Esophagus muscularis mucosa (tissue), 4 donors: ENCODE data around the gene NRXN3. TPM values are rescaled to one million over a fixed set of nuclear protein-coding genes. Genes with fewer than 3 reads are reported as not detected.

Source experiments
- DNase-seq: peaks from one replicate; pipeline ENCODE4 v3.0.0-alpha.2; 2017; ENCODE audit errors: extremely low spot score
- H3K27ac ChIP-seq, 4 donors: fragments of 200-600 bp; sonication (generic); replicated peaks in 1 of 4; 1 replicate in 3 of 4; 2 replicates in 1 of 4; pipeline ENCODE4 v1.5.1; 2016 to 2019; ENCODE audit warnings: mild to moderate bottlenecking in 1 of 4
- H3K27me3 ChIP-seq, 4 donors: fragments of 200-600 bp; sonication (generic); one replicate each; pipeline versions ENCODE4 v1.5.1 to v1.6.0; 2016 to 2019
- H3K36me3 ChIP-seq, 4 donors: fragments of 200-600 bp; sonication (generic); one replicate each; pipeline ENCODE4 v1.5.1; 2016 to 2019
- H3K4me1 ChIP-seq, 4 donors: fragments of 200-600 bp; sonication (generic); one replicate each; pipeline ENCODE4 v1.5.1; 2016 to 2019
- H3K4me3 ChIP-seq, 4 donors: fragments of 200-600 bp; sonication (generic); 1 replicate in 2 of 4; 2 replicates in 2 of 4; pipeline ENCODE4 v1.5.1; 2016 to 2019; ENCODE audit warnings: mild to moderate bottlenecking in 4 of 4, moderate library complexity in 1 of 4
- H3K9me3 ChIP-seq, 4 donors: fragments of 200-600 bp; sonication (generic); 1 replicate in 3 of 4; 2 replicates in 1 of 4; pipeline ENCODE4 v1.5.1; 2016 to 2019
- EP300 ChIP-seq: sonication (generic); formaldehyde crosslinking; IDR thresholded peaks from one replicate; pipeline ENCODE4 v1.6.1; 2017; ENCODE audit warnings: antibody characterized with exemption
- POLR2A ChIP-seq: fragments of 450-650 bp; IDR thresholded peaks from one replicate; pipeline ENCODE4 v1.6.1; 2017; ENCODE audit warnings: antibody characterized with exemption, moderate library complexity, mild to moderate bottlenecking, low read depth
- POLR2AphosphoS5 ChIP-seq, 2 donors: sonication (generic); formaldehyde crosslinking; IDR thresholded peaks; one replicate each; pipeline ENCODE4 v1.6.1; 2017; ENCODE audit warnings: antibody characterized with exemption in 2 of 2
- WGBS: methylation state at CpG from one replicate; pipeline ENCODE4 v1.1.5; 2018; 5-methylcytosine and 5-hydroxymethylcytosine counted together
- intact Hi-C: fragments of 100-400 bp; cut with DNase I; formaldehyde crosslinking; loops from one replicate; pipeline ENCODE4 v1.15.1; 2023
- total RNA-seq, 4 donors: library from RNA; depleted of rRNA; stranded (reverse); fragments of >200 nt; gene quantifications; one replicate each; pipeline versions ENCODE4 v1.1.0 to v1.2.1, GENCODE V29; 2016
- TF ChIP-seq, protein P1 (sequence below), 3 experiments: fragments of 200-600 bp in 2 of 3; fragments of 450-650 bp in 1 of 3; sonication (generic) in 2 of 3; IDR thresholded peaks; one replicate each; pipeline ENCODE4 v1.5.1; 2017 to 2019; ENCODE audit warnings: antibody characterized with exemption in 3 of 3, mild to moderate bottlenecking in 2 of 3, moderate library complexity in 1 of 3

The NRXN3 gene
- total RNA-seq, 4 donors from 2014 or later: 71.1 to 159 (median 122) TPM

DNA sequence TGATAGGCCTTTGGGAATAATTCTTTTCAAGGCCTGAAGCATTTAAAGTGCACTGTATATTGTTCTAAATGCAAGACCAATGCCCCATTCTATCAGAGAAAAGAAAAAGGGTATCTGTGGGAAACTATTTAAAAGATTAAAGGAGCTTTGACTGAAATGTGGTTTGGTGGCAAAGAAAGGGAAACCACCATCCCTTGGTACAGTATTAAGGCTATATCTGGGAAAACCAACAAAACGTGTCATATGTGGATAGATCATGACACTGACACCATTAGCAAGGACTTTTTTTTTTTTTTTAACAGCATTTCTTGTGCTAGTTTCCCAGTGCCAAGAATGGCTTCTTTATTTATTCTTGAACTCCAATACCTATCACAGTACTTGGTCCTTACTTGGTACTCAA lies 1150.4 kb downstream of the NRXN3 start:
- H3K27ac ChIP-seq: no peak overlapping the region
- DNase-seq: no peak
- H3K27me3 ChIP-seq: no peaks in the 10 kb centered on the region
- intact Hi-C loops: no loop called here
- WGBS: 47% methylated on average over 1 of the region's 1 CpG
- no peak overlapping the region for H3K4me3 ChIP-seq
- TF ChIP-seq POLR2A (no peak), EP300 (no peak), POLR2AphosphoS5 (IDR thresholded peaks at IDR 0.05) (no peak)
- TF ChIP-seq, protein P1, sequence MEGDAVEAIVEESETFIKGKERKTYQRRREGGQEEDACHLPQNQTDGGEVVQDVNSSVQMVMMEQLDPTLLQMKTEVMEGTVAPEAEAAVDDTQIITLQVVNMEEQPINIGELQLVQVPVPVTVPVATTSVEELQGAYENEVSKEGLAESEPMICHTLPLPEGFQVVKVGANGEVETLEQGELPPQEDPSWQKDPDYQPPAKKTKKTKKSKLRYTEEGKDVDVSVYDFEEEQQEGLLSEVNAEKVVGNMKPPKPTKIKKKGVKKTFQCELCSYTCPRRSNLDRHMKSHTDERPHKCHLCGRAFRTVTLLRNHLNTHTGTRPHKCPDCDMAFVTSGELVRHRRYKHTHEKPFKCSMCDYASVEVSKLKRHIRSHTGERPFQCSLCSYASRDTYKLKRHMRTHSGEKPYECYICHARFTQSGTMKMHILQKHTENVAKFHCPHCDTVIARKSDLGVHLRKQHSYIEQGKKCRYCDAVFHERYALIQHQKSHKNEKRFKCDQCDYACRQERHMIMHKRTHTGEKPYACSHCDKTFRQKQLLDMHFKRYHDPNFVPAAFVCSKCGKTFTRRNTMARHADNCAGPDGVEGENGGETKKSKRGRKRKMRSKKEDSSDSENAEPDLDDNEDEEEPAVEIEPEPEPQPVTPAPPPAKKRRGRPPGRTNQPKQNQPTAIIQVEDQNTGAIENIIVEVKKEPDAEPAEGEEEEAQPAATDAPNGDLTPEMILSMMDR (IDR thresholded peaks at IDR 0.05): no peak
- H3K4me1 ChIP-seq: peaks cover 0 to 59% (median 34%) of the 10 kb centered on the region in 4 donors
- H3K9me3 ChIP-seq: no peaks in the 10 kb centered on the region
- H3K36me3 ChIP-seq: peaks cover 0 to 4% (median 0%) of the 10 kb centered on the region in 4 donors

DNA sequence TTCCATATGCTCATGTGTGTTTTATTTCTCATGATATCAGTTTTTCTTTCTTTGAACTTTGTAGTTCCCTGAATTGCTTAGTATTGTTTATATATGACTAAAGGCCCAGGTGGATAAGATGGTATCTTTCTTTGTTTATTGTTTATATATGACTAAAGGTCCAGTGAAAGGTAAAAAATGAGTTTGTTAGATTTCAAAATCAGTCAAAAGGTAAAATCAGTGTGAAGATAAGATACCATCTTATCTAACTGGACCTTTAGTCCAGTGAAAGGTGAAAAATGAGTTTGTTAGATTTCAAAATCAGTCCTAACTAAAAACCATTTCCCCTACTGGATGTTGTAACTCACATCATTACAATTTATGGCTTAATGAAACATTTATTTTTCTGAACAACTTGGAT lies 1150.9 kb downstream of the NRXN3 start:
- H3K4me1 ChIP-seq: peaks cover 0 to 58% (median 36%) of the 10 kb centered on the region in 4 donors
- TF ChIP-seq, protein P1 (IDR thresholded peaks at IDR 0.05): no peak
- TF ChIP-seq POLR2AphosphoS5 (IDR thresholded peaks at IDR 0.05) (no peak), POLR2A (no peak), EP300 (no peak)
- no peaks in the 10 kb centered on the region for H3K9me3 ChIP-seq
- no peak for DNase-seq
- H3K36me3 ChIP-seq: peaks cover 0 to 4% (median 0%) of the 10 kb centered on the region in 4 donors
- H3K4me3 ChIP-seq: no peak overlapping the region
- intact Hi-C loops: no loop called here
- no peak overlapping the region for H3K27ac ChIP-seq
- no peaks in the 10 kb centered on the region for H3K27me3 ChIP-seq

DNA sequence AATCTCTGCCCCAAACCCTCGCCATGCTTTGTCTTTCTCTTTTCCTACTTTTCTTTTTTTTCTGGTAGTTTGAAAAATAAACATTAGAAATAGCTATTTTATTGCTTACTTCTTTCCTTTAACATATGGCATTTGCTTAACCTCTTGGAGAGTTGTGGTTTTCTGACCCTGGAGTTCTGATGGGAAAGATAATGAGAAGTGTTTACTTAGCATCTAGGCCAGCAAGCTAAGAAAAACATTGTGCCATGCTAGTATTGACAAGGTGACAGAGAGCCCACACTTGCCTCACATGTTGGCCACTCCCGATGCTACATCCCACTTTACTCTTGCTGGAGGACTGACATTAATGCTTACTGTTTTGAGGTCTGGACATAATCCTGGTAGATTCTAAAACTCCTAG lies 1154.9 kb downstream of the NRXN3 start:
- Histone ChIP-seq H3K4me1 (peaks cover 0 to 41% (median 18%) of the 10 kb centered on the region in 4 donors), H3K27ac (no peak overlapping the region), H3K9me3 (no peaks in the 10 kb centered on the region), H3K27me3 (no peaks in the 10 kb centered on the region), H3K36me3 (peaks cover 0 to 4% (median 0%) of the 10 kb centered on the region in 4 donors), H3K4me3 (no peak overlapping the region)
- TF ChIP-seq, protein P1 (IDR thresholded peaks at IDR 0.05): no peak
- no peak for TF ChIP-seq POLR2AphosphoS5 (IDR thresholded peaks at IDR 0.05)
- no peak for TF ChIP-seq POLR2A
- TF ChIP-seq EP300: no peak
- WGBS: 37% methylated on average over 2 of the region's 2 CpGs
- no peak for DNase-seq
- intact Hi-C loops: no loop called here

DNA sequence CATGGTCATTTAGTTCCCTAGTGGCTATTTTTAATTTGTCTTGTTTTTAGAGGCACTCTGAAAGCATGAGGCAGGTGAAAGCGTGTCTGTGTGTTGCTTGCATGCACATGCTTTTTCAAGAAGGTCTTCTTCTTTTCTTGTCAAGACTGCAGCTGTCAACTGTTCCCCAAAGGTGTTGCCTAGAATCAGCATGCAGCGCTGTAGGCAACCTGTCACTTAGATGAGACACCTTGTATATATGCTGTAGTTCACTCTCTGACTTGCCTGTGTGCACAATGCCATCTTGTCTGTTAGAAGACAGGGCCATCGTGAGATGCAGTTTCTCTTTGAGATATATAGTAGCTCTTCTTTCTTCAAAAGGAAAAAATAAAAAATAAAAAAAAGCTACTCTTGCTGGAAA lies 1155.4 kb downstream of the NRXN3 start:
- TF ChIP-seq, protein P1 (IDR thresholded peaks at IDR 0.05): no peak
- TF ChIP-seq POLR2AphosphoS5 (IDR thresholded peaks at IDR 0.05) (no peak), POLR2A (no peak), EP300 (no peak)
- no peaks in the 10 kb centered on the region for H3K9me3 ChIP-seq
- peaks cover 0 to 4% (median 0%) of the 10 kb centered on the region in 4 donors for H3K36me3 ChIP-seq
- no peak overlapping the region for H3K27ac ChIP-seq
- peaks cover 0 to 46% (median 19%) of the 10 kb centered on the region in 4 donors for H3K4me1 ChIP-seq
- intact Hi-C loops: no loop called here
- 87% methylated on average over 3 of the region's 3 CpGs for WGBS
- no peaks in the 10 kb centered on the region for H3K27me3 ChIP-seq
- no peak overlapping the region for H3K4me3 ChIP-seq
- DNase-seq: no peak

DNA sequence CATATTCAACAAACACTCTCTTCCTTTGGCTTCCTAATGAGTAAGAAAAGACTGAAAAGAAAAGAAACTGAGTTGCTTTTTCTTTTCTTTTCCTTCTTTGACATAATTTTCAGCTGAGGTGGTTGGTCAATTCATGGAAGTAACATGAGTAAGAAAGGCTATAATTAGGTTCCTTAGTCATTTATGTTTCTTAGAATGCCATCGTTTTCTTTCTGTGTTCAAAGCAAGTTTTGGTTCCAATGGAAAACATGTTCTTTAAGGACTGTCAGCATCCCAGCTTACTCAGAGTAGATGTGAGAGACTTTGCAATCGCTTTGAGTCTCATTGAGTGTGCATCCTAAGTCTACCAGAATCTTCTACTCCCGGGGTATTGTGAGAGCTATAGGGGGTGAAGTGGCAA lies 1158.7 kb downstream of the NRXN3 start:
- DNase-seq: no peak
- no peak overlapping the region for H3K27ac ChIP-seq
- no peak overlapping the region for H3K4me3 ChIP-seq
- H3K9me3 ChIP-seq: no peaks in the 10 kb centered on the region
- WGBS: 68% methylated on average over 3 of the region's 3 CpGs
- H3K4me1 ChIP-seq: peaks cover 0 to 65% (median 39%) of the 10 kb centered on the region in 4 donors
- no peak for TF ChIP-seq POLR2A
- TF ChIP-seq POLR2AphosphoS5 (IDR thresholded peaks at IDR 0.05): no peak
- no peak for TF ChIP-seq EP300
- no peaks in the 10 kb centered on the region for H3K36me3 ChIP-seq
- H3K27me3 ChIP-seq: no peaks in the 10 kb centered on the region
- intact Hi-C loops: no loop called here
